Measurements from ENCODE around the gene PDHX.

The PDHX gene

GRCh38 chr11:34877375-34877975 is 38.9 kb upstream of the PDHX start:
- H3K9me3 ChIP-seq (replicated peaks in 1 of 2; ENCODE audit: control insufficient read depth in 2 of 2, insufficient read depth in 1 of 2, low read depth in 1 of 2, low read length in 2 of 2) = peaks cover 4 to 15% of the 10 kb centered on the region in 2 donors
- WGBS, 2 donors (ENCODE audit: extremely low coverage in 2 of 2, insufficient read length in 2 of 2, insufficient replicate concordance in 1 of 2) = no CpG with 5 or more reads among the region's 3 CpGs

DNA sequence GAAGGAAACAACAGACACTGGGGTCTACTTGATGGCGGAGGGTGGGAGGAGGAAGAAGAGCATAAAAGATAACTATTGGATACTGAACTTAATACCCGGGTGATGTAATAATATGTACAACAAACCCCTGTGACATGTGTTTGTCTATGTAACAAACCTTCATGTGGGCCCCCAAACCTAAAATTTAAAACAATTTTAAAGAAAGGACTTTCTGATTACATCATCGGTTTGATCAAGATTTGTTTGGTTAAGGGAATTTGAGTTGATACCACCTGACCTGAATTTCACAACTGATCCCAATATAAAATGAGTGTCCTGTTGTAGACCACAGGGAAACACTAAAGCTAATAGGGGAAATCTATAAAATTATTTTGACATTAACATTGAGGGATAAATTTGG is 34.5 kb upstream of the PDHX start:
- no peak overlapping the region for H2AK5ac ChIP-seq (ENCODE audit: low read depth, low read length)
- H4K91ac ChIP-seq (ENCODE audit: low read depth, low read length, poor library complexity) = no peak overlapping the region
- H3K79me1 ChIP-seq (ENCODE audit: low read depth, low read length) = no peaks in the 10 kb centered on the region
- no peak overlapping the region for H3K27ac ChIP-seq (replicated peaks; ENCODE audit: low read length)
- DNase-seq (ENCODE audit: low spot score) = no peak
- H3K4ac ChIP-seq (ENCODE audit: low read length) = no peak overlapping the region
- H3K36me3 ChIP-seq (replicated peaks in 1 of 2; ENCODE audit: control insufficient read depth in 2 of 2, insufficient read depth in 2 of 2, low read length in 2 of 2) = peaks cover 1 to 69% of the 10 kb centered on the region in 2 donors
- no peak overlapping the region for H2BK12ac ChIP-seq (ENCODE audit: low read length)
- H2BK15ac ChIP-seq (ENCODE audit: low read length) = no peak overlapping the region
- no peak overlapping the region for H3K23ac ChIP-seq (ENCODE audit: low read depth, low read length, poor library complexity)
- H3K14ac ChIP-seq (ENCODE audit: low read length) = no peak overlapping the region
- H3K27me3 ChIP-seq (ENCODE audit: control insufficient read depth in 3 of 3, insufficient read depth in 3 of 3, low read depth in 1 of 3, low read length in 3 of 3) = no peaks in the 10 kb centered on the region
- no peak overlapping the region for H3K18ac ChIP-seq (ENCODE audit: low read length)
- H2AFZ ChIP-seq (ENCODE audit: low read length) = no peak overlapping the region
- H3K4me2 ChIP-seq (ENCODE audit: insufficient read depth, low read length, poor library complexity, severe bottlenecking) = no peak overlapping the region
- H3K4me3 ChIP-seq (ENCODE audit: low read length in 2 of 2) = no peak overlapping the region
- no peak overlapping the region for H2BK5ac ChIP-seq (ENCODE audit: low read length)
- peaks cover 0 to 4% of the 10 kb centered on the region in 2 donors for H3K9me3 ChIP-seq (replicated peaks in 1 of 2; ENCODE audit: control insufficient read depth in 2 of 2, insufficient read depth in 1 of 2, low read depth in 1 of 2, low read length in 2 of 2)
- no peaks in the 10 kb centered on the region for H3K4me1 ChIP-seq (ENCODE audit: control insufficient read depth in 2 of 2, insufficient read depth in 1 of 2, low read depth in 1 of 2, low read length in 2 of 2)
- no peak overlapping the region for H4K8ac ChIP-seq (ENCODE audit: low read depth, low read length)
- no CpG with 5 or more reads among the region's 3 CpGs for WGBS, 2 donors (ENCODE audit: extremely low coverage in 2 of 2, insufficient read length in 2 of 2, insufficient replicate concordance in 1 of 2)
- H3K9ac ChIP-seq (ENCODE audit: low read depth, low read length, poor library complexity) = no peak overlapping the region
- no peak overlapping the region for H2BK120ac ChIP-seq (ENCODE audit: low read depth, low read length)

More at GRCh38 chr11:34877375-34877975, 38.9 kb upstream of the PDHX start:
- no peak overlapping the region for H2AFZ ChIP-seq (ENCODE audit: low read length)
- H3K18ac ChIP-seq (ENCODE audit: low read length) = no peak overlapping the region
- no peak overlapping the region for H3K4me2 ChIP-seq (ENCODE audit: insufficient read depth, low read length, poor library complexity, severe bottlenecking)
- no peaks in the 10 kb centered on the region for H3K79me1 ChIP-seq (ENCODE audit: low read depth, low read length)
- H3K4me3 ChIP-seq (ENCODE audit: low read length in 2 of 2) = no peak overlapping the region
- H2BK120ac ChIP-seq (ENCODE audit: low read depth, low read length) = no peak overlapping the region
- no peak overlapping the region for H2AK5ac ChIP-seq (ENCODE audit: low read depth, low read length)
- no peak overlapping the region for H3K9ac ChIP-seq (ENCODE audit: low read depth, low read length, poor library complexity)
- H3K27ac ChIP-seq (replicated peaks; ENCODE audit: low read length) = no peak overlapping the region
- H2BK15ac ChIP-seq (ENCODE audit: low read length) = no peak overlapping the region
- no peak overlapping the region for H2BK12ac ChIP-seq (ENCODE audit: low read length)
- H3K23ac ChIP-seq (ENCODE audit: low read depth, low read length, poor library complexity) = no peak overlapping the region
- no peak overlapping the region for H4K91ac ChIP-seq (ENCODE audit: low read depth, low read length, poor library complexity)
- H3K36me3 ChIP-seq (replicated peaks in 1 of 2; ENCODE audit: control insufficient read depth in 2 of 2, insufficient read depth in 2 of 2, low read length in 2 of 2) = peaks cover 3 to 50% of the 10 kb centered on the region in 2 donors
- no peak for DNase-seq (ENCODE audit: low spot score)
- no peak overlapping the region for H2BK5ac ChIP-seq (ENCODE audit: low read length)
- H3K14ac ChIP-seq (ENCODE audit: low read length) = no peak overlapping the region
- H3K4me1 ChIP-seq (ENCODE audit: control insufficient read depth in 2 of 2, insufficient read depth in 1 of 2, low read depth in 1 of 2, low read length in 2 of 2) = no peaks in the 10 kb centered on the region
- no peaks in the 10 kb centered on the region for H3K27me3 ChIP-seq (ENCODE audit: control insufficient read depth in 3 of 3, insufficient read depth in 3 of 3, low read depth in 1 of 3, low read length in 3 of 3)
- no peak overlapping the region for H4K8ac ChIP-seq (ENCODE audit: low read depth, low read length)
- H3K4ac ChIP-seq (ENCODE audit: low read length) = no peak overlapping the region

DNA sequence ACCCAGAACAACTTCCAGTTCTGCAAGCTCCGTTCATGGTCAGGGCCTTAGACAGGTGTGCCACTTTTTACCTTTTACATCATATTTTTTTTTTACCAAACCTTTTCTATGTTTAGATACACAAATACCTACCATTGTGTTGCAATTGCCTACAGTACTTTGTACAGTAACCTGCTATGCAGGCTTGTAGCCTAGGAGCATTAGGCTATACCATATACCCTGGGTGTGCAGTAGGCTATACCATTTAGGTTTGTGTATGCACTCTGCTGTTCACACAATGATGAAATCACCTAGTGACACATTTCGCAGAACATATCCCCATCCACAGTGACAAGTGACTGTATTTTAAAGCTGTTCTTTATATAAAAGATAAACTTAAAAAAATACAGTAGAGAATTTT is 29.8 kb upstream of the PDHX start:
- H3K4me2 ChIP-seq (ENCODE audit: insufficient read depth, low read length, poor library complexity, severe bottlenecking) = no peak overlapping the region
- no peak overlapping the region for H4K91ac ChIP-seq (ENCODE audit: low read depth, low read length, poor library complexity)
- no peak overlapping the region for H3K4ac ChIP-seq (ENCODE audit: low read length)
- no peak overlapping the region for H2BK5ac ChIP-seq (ENCODE audit: low read length)
- H4K8ac ChIP-seq (ENCODE audit: low read depth, low read length) = no peak overlapping the region
- no peaks in the 10 kb centered on the region for H3K79me1 ChIP-seq (ENCODE audit: low read depth, low read length)
- H3K4me3 ChIP-seq (ENCODE audit: low read length in 2 of 2) = no peak overlapping the region
- no CpG with 5 or more reads among the region's 2 CpGs for WGBS, 2 donors (ENCODE audit: extremely low coverage in 2 of 2, insufficient read length in 2 of 2, insufficient replicate concordance in 1 of 2)
- no peak overlapping the region for H2AK5ac ChIP-seq (ENCODE audit: low read depth, low read length)
- peaks cover 0 to 2% of the 10 kb centered on the region in 2 donors for H3K9me3 ChIP-seq (replicated peaks in 1 of 2; ENCODE audit: control insufficient read depth in 2 of 2, insufficient read depth in 1 of 2, low read depth in 1 of 2, low read length in 2 of 2)
- no peak overlapping the region for H3K23ac ChIP-seq (ENCODE audit: low read depth, low read length, poor library complexity)
- H3K36me3 ChIP-seq (replicated peaks in 1 of 2; ENCODE audit: control insufficient read depth in 2 of 2, insufficient read depth in 2 of 2, low read length in 2 of 2) = peaks cover 1 to 69% of the 10 kb centered on the region in 2 donors
- no peaks in the 10 kb centered on the region for H3K4me1 ChIP-seq (ENCODE audit: control insufficient read depth in 2 of 2, insufficient read depth in 1 of 2, low read depth in 1 of 2, low read length in 2 of 2)
- DNase-seq (ENCODE audit: low spot score) = no peak
- H3K27ac ChIP-seq (replicated peaks; ENCODE audit: low read length) = no peak overlapping the region
- no peak overlapping the region for H2BK15ac ChIP-seq (ENCODE audit: low read length)
- H2AFZ ChIP-seq (ENCODE audit: low read length) = no peak overlapping the region
- H3K27me3 ChIP-seq (ENCODE audit: control insufficient read depth in 3 of 3, insufficient read depth in 3 of 3, low read depth in 1 of 3, low read length in 3 of 3) = no peaks in the 10 kb centered on the region
- H2BK12ac ChIP-seq (ENCODE audit: low read length) = no peak overlapping the region
- H3K14ac ChIP-seq (ENCODE audit: low read length) = no peak overlapping the region
- no peak overlapping the region for H3K18ac ChIP-seq (ENCODE audit: low read length)
- H2BK120ac ChIP-seq (ENCODE audit: low read depth, low read length) = no peak overlapping the region
- H3K9ac ChIP-seq (ENCODE audit: low read depth, low read length, poor library complexity) = no peak overlapping the region

- Histone ChIP-seq H3K4me1 (ENCODE audit: control insufficient read depth in 2 of 2, insufficient read depth in 1 of 2, low read depth in 1 of 2, low read length in 2 of 2) (no peaks in the 10 kb centered on the region), H3K9ac (ENCODE audit: low read depth, low read length, poor library complexity) (no peak overlapping the region)
Measured at GRCh38 chr11:34887260-34887659, 29.2 kb upstream of the PDHX start.

More at GRCh38 chr11:34887260-34887659, 29.2 kb upstream of the PDHX start:
- Histone ChIP-seq H2BK15ac (ENCODE audit: low read length) (no peak overlapping the region), H3K23ac (ENCODE audit: low read depth, low read length, poor library complexity) (no peak overlapping the region), H3K27ac (replicated peaks; ENCODE audit: low read length) (no peak overlapping the region), H4K8ac (ENCODE audit: low read depth, low read length) (no peak overlapping the region), H3K4me2 (ENCODE audit: insufficient read depth, low read length, poor library complexity, severe bottlenecking) (no peak overlapping the region), H3K79me1 (ENCODE audit: low read depth, low read length) (no peaks in the 10 kb centered on the region), H2BK5ac (ENCODE audit: low read length) (no peak overlapping the region), H4K91ac (ENCODE audit: low read depth, low read length, poor library complexity) (no peak overlapping the region), H3K18ac (ENCODE audit: low read length) (no peak overlapping the region), H2AK5ac (ENCODE audit: low read depth, low read length) (no peak overlapping the region), H2BK120ac (ENCODE audit: low read depth, low read length) (no peak overlapping the region), H2BK12ac (ENCODE audit: low read length) (no peak overlapping the region), H3K14ac (ENCODE audit: low read length) (no peak overlapping the region), H3K36me3 (replicated peaks in 1 of 2; ENCODE audit: control insufficient read depth in 2 of 2, insufficient read depth in 2 of 2, low read length in 2 of 2) (peaks cover 1 to 63% of the 10 kb centered on the region in 2 donors), H3K4ac (ENCODE audit: low read length) (no peak overlapping the region), H2AFZ (ENCODE audit: low read length) (no peak overlapping the region), H3K4me3 (ENCODE audit: low read length in 2 of 2) (no peak overlapping the region), H3K9me3 (replicated peaks in 1 of 2; ENCODE audit: control insufficient read depth in 2 of 2, insufficient read depth in 1 of 2, low read depth in 1 of 2, low read length in 2 of 2) (no peaks in the 10 kb centered on the region), H3K27me3 (ENCODE audit: control insufficient read depth in 3 of 3, insufficient read depth in 3 of 3, low read depth in 1 of 3, low read length in 3 of 3) (no peaks in the 10 kb centered on the region)
- no peak for DNase-seq (ENCODE audit: low spot score)
- WGBS, 2 donors (ENCODE audit: extremely low coverage in 2 of 2, insufficient read length in 2 of 2, insufficient replicate concordance in 1 of 2) = no CpG with 5 or more reads among the region's 1 CpG
